ENCODE measurements around the gene ANAPC2. TPM values are rescaled to one million over a fixed set of nuclear protein-coding genes. Genes with fewer than 3 reads are reported as not detected.

Gene ANAPC2
- total and polyA plus RNA-seq, 10 donors: 27.8 to 93.0 (median 55.3) TPM

- peaks cover 5 to 39% (median 21%) of the 10 kb centered on the region in 6 donors for H3K4me1 ChIP-seq
- H3K36me3 ChIP-seq: no peaks in the 10 kb centered on the region
- no peak overlapping the region for H3K4me3 ChIP-seq
- intact Hi-C loops (cut with DNase I; ENCODE audit: low total_unique reads): no loop called here
- H3K27me3 ChIP-seq (replicated peaks in 1 of 7): peaks cover 6 to 92% (median 42%) of the 10 kb centered on the region in 7 donors
- H3K27ac ChIP-seq: no peak overlapping the region
- DNase-seq: no peak
- H3K9me3 ChIP-seq: peaks cover 0 to 7% (median 0%) of the 10 kb centered on the region in 8 donors
- TF ChIP-seq CTCF (IDR thresholded peaks at IDR 0.05 in 8 of 11, conservative IDR thresholded peaks at IDR 0.05 in 3 of 11): no peak
- TF ChIP-seq POLR2AphosphoS5 (IDR thresholded peaks at IDR 0.05): no peak
- no peak for TF ChIP-seq POLR2A (IDR thresholded peaks at IDR 0.05)
- WGBS, 5 donors: 71 to 88% (median 79%) methylated on average over 4 of the region's 4 CpGs
Observed at GRCh38 chr9:137134191-137134590, 54.2 kb downstream of the ANAPC2 start.

GRCh38 chr9:137130176-137130755 lies 58.1 kb downstream of the ANAPC2 start:
- Histone ChIP-seq H3K9me3 (peaks cover 0 to 7% (median 0%) of the 10 kb centered on the region in 8 donors), H3K27ac (peak overlapping the region in 7 of 8 donors; percentile 70 to 85 (median 80)), H3K4me3 (peak overlapping the region; percentile 73 to 89 (median 83)), H3K27me3 (replicated peaks in 1 of 7) (peaks cover 0 to 53% (median 10%) of the 10 kb centered on the region in 7 donors), H3K36me3 (no peaks in the 10 kb centered on the region), H3K4me1 (peaks cover 28 to 51% (median 41%) of the 10 kb centered on the region in 6 donors)
- intact Hi-C loops (cut with DNase I; ENCODE audit: low total_unique reads): no loop called here
- no peak for DNase-seq
- WGBS, 5 donors: 6 to 16% (median 8%) methylated on average over 35 to 58 of the region's 58 CpGs
- TF ChIP-seq CTCF (IDR thresholded peaks at IDR 0.05 in 8 of 11, conservative IDR thresholded peaks at IDR 0.05 in 3 of 11): no peak
- no peak for TF ChIP-seq POLR2AphosphoS5 (IDR thresholded peaks at IDR 0.05)
- TF ChIP-seq POLR2A (IDR thresholded peaks at IDR 0.05): no peak

GRCh38 chr9:137129456-137130175 lies 58.7 kb downstream of the ANAPC2 start:
- peak overlapping the region; percentile 73 to 89 (median 83) for H3K4me3 ChIP-seq
- peaks cover 28 to 51% (median 41%) of the 10 kb centered on the region in 6 donors for H3K4me1 ChIP-seq
- H3K27ac ChIP-seq: peak overlapping the region; percentile 53 to 85 (median 78)
- intact Hi-C loops (cut with DNase I; ENCODE audit: low total_unique reads): no loop called here
- peaks cover 0 to 7% (median 0%) of the 10 kb centered on the region in 8 donors for H3K9me3 ChIP-seq
- H3K27me3 ChIP-seq (replicated peaks in 1 of 7): peaks cover 0 to 46% (median 10%) of the 10 kb centered on the region in 7 donors
- WGBS, 5 donors: 0 to 1% (median 1%) methylated on average over 22 to 86 of the region's 86 CpGs
- no peaks in the 10 kb centered on the region for H3K36me3 ChIP-seq
- DNase-seq: peak; percentile 97
- TF ChIP-seq POLR2AphosphoS5 (IDR thresholded peaks at IDR 0.05): peak; percentile 86 to 91 (median 90)
- no peak for TF ChIP-seq POLR2A (IDR thresholded peaks at IDR 0.05)
- peak in 3 of 11 experiments; percentile 16 to 29 (median 16) for TF ChIP-seq CTCF (IDR thresholded peaks at IDR 0.05 in 8 of 11, conservative IDR thresholded peaks at IDR 0.05 in 3 of 11)

All from spleen (tissue), 11 donors.